Transverse colon (tissue), 4 donors: ENCODE results near the gene SH2B2. TPM values are rescaled to one million over a fixed set of nuclear protein-coding genes. Genes with fewer than 3 reads are reported as not detected.

Source experiments
- DNase-seq: peaks from one replicate; pipeline ENCODE4 v3.0.0-alpha.2; 2019
- H3K27ac ChIP-seq, 4 donors: fragments of 200-600 bp; sonication (generic); 2 replicates each; pipeline ENCODE4 v1.5.1; 2016 to 2018; ENCODE audit warnings: inconsistent platforms in 4 of 4
- H3K27me3 ChIP-seq: fragments of 200-600 bp; sonication (generic); 2 replicates; pipeline ENCODE4 v1.5.1; 2017; ENCODE audit warnings: inconsistent platforms
- H3K36me3 ChIP-seq, 4 donors: fragments of 200-600 bp; sonication (generic); 2 replicates each; pipeline ENCODE4 v1.5.1; 2017 to 2019; ENCODE audit warnings: inconsistent platforms in 4 of 4
- H3K4me1 ChIP-seq, 4 donors: fragments of 200-600 bp; sonication (generic); 2 replicates each; pipeline ENCODE4 v1.5.1; 2017 to 2020; ENCODE audit warnings: inconsistent platforms in 4 of 4
- H3K4me3 ChIP-seq, 4 donors: fragments of 200-600 bp; sonication (generic); 1 replicate in 1 of 4; 2 replicates in 3 of 4; pipeline versions ENCODE4 v1.5.1 to v1.6.1; 2017 to 2019; ENCODE audit warnings: inconsistent platforms in 4 of 4
- H3K9me3 ChIP-seq, 2 donors: fragments of 200-600 bp; sonication (generic); 2 replicates each; pipeline ENCODE4 v1.5.1; 2017 to 2019; ENCODE audit warnings: inconsistent platforms in 2 of 2
- CTCF ChIP-seq, 5 experiments: fragments of 200-600 bp in 3 of 5; fragments of 450-650 bp in 2 of 5; sonication (generic) in 3 of 5; IDR thresholded peaks; 1 replicate in 2 of 5; 2 replicates in 3 of 5; pipeline ENCODE4 v1.5.1; 2016 to 2017; ENCODE audit warnings: antibody characterized with exemption in 5 of 5, inconsistent platforms in 3 of 5, mild to moderate bottlenecking in 2 of 5, moderate library complexity in 1 of 5
- EP300 ChIP-seq: sonication (generic); formaldehyde crosslinking; IDR thresholded peaks from one replicate; pipeline ENCODE4 v1.6.1; 2017; ENCODE audit warnings: antibody characterized with exemption, low read depth
- POLR2A ChIP-seq: fragments of 450-650 bp; IDR thresholded peaks from one replicate; pipeline ENCODE4 v1.6.1; 2016; ENCODE audit warnings: antibody characterized with exemption, mild to moderate bottlenecking, moderate library complexity
- POLR2AphosphoS5 ChIP-seq, 3 donors: sonication (generic); formaldehyde crosslinking; IDR thresholded peaks; one replicate each; pipeline ENCODE4 v1.6.1; 2016; ENCODE audit warnings: antibody characterized with exemption in 3 of 3
- WGBS, 2 donors: methylation state at CpG; one replicate each; pipeline ENCODE4 v1.1.5; 2018; ENCODE audit warnings: low coverage in 1 of 2; 5-methylcytosine and 5-hydroxymethylcytosine counted together
- in situ Hi-C, 4 donors: fragments of 200-750 bp; cut with MboI; loops; one replicate each; pipeline versions ENCODE4 v1.15.0 to v1.15.1; 2017; ENCODE audit warnings: low sequenced_read_pairs in 3 of 4, low pct_ligation_motif_present in 1 of 4, low pct_unique_long_range_greater_than_20kb in 1 of 4
- intact Hi-C: fragments of 100-400 bp; cut with DNase I; formaldehyde crosslinking; loops from one replicate; pipeline ENCODE4 v1.15.1; 2023; ENCODE audit warnings: low total_unique reads
- total RNA-seq, 4 donors: library from RNA; depleted of rRNA; stranded (reverse); fragments of >200 nt; gene quantifications; one replicate each; pipeline ENCODE4 v1.1.0, GENCODE V29; 2016

Gene SH2B2
- total RNA-seq, 4 donors from 2014 or later, result 2.0 to 7.6 (median 2.2) TPM; not detected in 1

- H3K4me3 ChIP-seq, result peak overlapping the region in 1 of 4 donors; percentile 5
- TF ChIP-seq POLR2AphosphoS5 (IDR thresholded peaks at IDR 0.05) (no peak), POLR2A (no peak), CTCF (IDR thresholded peaks at IDR 0.05) (no peak), EP300 (no peak)
- no peaks in the 10 kb centered on the region for H3K36me3 ChIP-seq
- H3K27me3 ChIP-seq, result no peaks in the 10 kb centered on the region
- peak overlapping the region in 3 of 4 donors; percentile 78 to 87 (median 80) for H3K27ac ChIP-seq
- H3K9me3 ChIP-seq, result no peaks in the 10 kb centered on the region
- in situ Hi-C loops, result loop anchor here in 2 of 4 donors (10.0 kb wide), 1 partner anchor 110 kb away; the partner anchor contains the start of gene PRKRIP1 (in 2 of the 2)
- intact Hi-C loops, result no loop called here
- 29 to 67% methylated on average over 5 to 17 of the region's 19 CpGs for WGBS, 2 donors
- H3K4me1 ChIP-seq, result peaks cover 13 to 32% (median 26%) of the 10 kb centered on the region in 4 donors
- peak; percentile 55 for DNase-seq
These were observed 1.7 kb upstream of the SH2B2 start for GRCh38 chr7:102284891-102285539.

GRCh38 chr7:102285540-102286236 is 980 bp upstream of the SH2B2 start:
- intact Hi-C loops, result no loop called here
- 20 to 32% methylated on average over 1 to 16 of the region's 19 CpGs for WGBS, 2 donors
- peak overlapping the region; percentile 49 to 79 (median 73) for H3K4me3 ChIP-seq
- peak overlapping the region; percentile 78 to 87 (median 82) for H3K27ac ChIP-seq
- no peaks in the 10 kb centered on the region for H3K9me3 ChIP-seq
- no peaks in the 10 kb centered on the region for H3K36me3 ChIP-seq
- TF ChIP-seq POLR2A, result no peak
- TF ChIP-seq POLR2AphosphoS5 (IDR thresholded peaks at IDR 0.05), result no peak
- no peak for TF ChIP-seq CTCF (IDR thresholded peaks at IDR 0.05)
- no peak for TF ChIP-seq EP300
- DNase-seq, result no peak
- peaks cover 13 to 32% (median 26%) of the 10 kb centered on the region in 4 donors for H3K4me1 ChIP-seq
- H3K27me3 ChIP-seq, result no peaks in the 10 kb centered on the region
- in situ Hi-C loops, result loop anchor here in 2 of 4 donors (10.0 kb wide), 1 partner anchor 109 kb away; the partner anchor contains the start of gene PRKRIP1 (in 2 of the 2)

GRCh38 chr7:102287111-102287980 is 678 bp downstream of the SH2B2 start:
- H3K27ac ChIP-seq, result peak overlapping the region; percentile 71 to 77 (median 76)
- WGBS, 2 donors, result 0% methylated on average over 16 of the region's 69 CpGs; no CpG with 5 or more reads in 1 of the 2 donors

More at GRCh38 chr7:102287111-102287980, 678 bp downstream of the SH2B2 start:
- TF ChIP-seq POLR2AphosphoS5 (IDR thresholded peaks at IDR 0.05), result no peak
- TF ChIP-seq CTCF (IDR thresholded peaks at IDR 0.05), result no peak
- TF ChIP-seq POLR2A, result no peak
- no peak for TF ChIP-seq EP300
- H3K36me3 ChIP-seq, result no peaks in the 10 kb centered on the region
- H3K4me3 ChIP-seq, result peak overlapping the region; percentile 72 to 99 (median 87)
- in situ Hi-C loops (loop anchor here in 2 of 4 donors (10.0 kb wide), 1 partner anchor 107 kb away; the partner anchor contains the start of gene PRKRIP1 (in 2 of the 2)), intact Hi-C loops (no loop called here)
- peaks cover 13 to 32% (median 26%) of the 10 kb centered on the region in 4 donors for H3K4me1 ChIP-seq
- DNase-seq, result peak; percentile 43
- no peaks in the 10 kb centered on the region for H3K27me3 ChIP-seq
- no peaks in the 10 kb centered on the region for H3K9me3 ChIP-seq
